ENCODE data around the gene LRRC1. TPM values are rescaled to one million over a fixed set of nuclear protein-coding genes. Genes with fewer than 3 reads are reported as not detected.
"Not testable (repeated sequence)": the region's sequence is repeated elsewhere in the genome, so short reads cannot be mapped to it uniquely, and the experiment has no call there.

Gene LRRC1
- total RNA-seq, 1 experiment from 2014 or later, result 18.1 TPM

DNA sequence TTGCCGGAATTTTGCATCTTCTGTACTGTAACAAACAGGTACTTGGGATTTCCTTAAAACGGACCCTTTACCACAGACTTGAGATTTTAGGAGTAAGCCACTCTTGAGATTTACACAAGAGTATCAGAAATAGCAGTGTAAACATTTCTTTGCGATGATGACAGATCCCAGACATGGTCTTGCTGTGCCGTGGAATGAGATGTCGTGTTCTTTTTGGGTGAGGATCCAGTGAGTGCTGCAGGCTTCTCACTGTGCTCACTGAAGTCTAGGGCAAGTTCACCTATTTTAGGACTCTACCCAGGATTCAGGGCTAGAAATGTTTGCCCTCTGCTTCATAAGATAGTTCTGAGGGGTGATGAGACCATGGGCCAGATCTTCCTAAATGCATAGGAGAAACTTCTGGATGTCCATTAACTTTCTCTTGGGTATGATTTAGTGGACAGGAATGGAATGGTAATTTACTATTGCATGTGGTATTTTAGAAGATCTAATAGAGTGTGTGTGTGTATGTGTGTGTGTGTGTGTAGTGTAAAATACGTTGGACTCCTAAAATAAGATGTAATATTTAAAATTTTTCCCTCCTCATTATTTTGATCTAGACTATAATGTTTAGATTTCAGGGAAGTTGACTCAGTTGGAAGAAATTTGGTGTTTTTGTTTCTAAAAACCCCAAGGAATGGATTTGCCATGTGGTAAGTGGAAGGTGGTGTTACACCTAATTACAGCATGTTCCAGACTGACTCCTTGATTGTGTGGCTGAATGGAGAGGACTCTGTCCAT, 8.5 kb downstream of the LRRC1 start:
- Histone ChIP-seq H3K9me3 (ENCODE audit: low read length) (no peaks in the 10 kb centered on the region), H2AFZ (ENCODE audit: low read length) (no peak overlapping the region), H3K9me2 (replicated peaks; ENCODE audit: low read length) (no peaks in the 10 kb centered on the region), H3K27ac (ENCODE audit: low read length) (no peak overlapping the region), H3K4me3 (ENCODE audit: low read length) (no peak overlapping the region), H3K36me3 (ENCODE audit: low read depth, low read length) (no peaks in the 10 kb centered on the region), H3F3A (ENCODE audit: low read length, unreplicated experiment) (no peaks in the 10 kb centered on the region), H3K79me2 (ENCODE audit: low read length) (peaks cover 96% of the 10 kb centered on the region), H3K9ac (ENCODE audit: low read length) (no peak overlapping the region), H4K20me1 (ENCODE audit: low read length) (no peaks in the 10 kb centered on the region), H3K27me3 (ENCODE audit: low read length) (no peaks in the 10 kb centered on the region), H3K4me2 (ENCODE audit: low read length) (no peak overlapping the region), H3K4me1 (ENCODE audit: insufficient read depth, low read length) (no peaks in the 10 kb centered on the region)
- no TSS peak for BruUV-seq (replicated peaks)
- ChIA-PET CTCF (no interaction called here), POLR2A (ENCODE audit: unreplicated experiment) (no interaction called here)
- DNase-seq (no peak), ATAC-seq (no peak)
- no peak for TF ChIP-seq EZH2 (IDR thresholded peaks at IDR 0.05; ENCODE audit: low read length, unreplicated experiment)
- TF ChIP-seq, protein P1, sequence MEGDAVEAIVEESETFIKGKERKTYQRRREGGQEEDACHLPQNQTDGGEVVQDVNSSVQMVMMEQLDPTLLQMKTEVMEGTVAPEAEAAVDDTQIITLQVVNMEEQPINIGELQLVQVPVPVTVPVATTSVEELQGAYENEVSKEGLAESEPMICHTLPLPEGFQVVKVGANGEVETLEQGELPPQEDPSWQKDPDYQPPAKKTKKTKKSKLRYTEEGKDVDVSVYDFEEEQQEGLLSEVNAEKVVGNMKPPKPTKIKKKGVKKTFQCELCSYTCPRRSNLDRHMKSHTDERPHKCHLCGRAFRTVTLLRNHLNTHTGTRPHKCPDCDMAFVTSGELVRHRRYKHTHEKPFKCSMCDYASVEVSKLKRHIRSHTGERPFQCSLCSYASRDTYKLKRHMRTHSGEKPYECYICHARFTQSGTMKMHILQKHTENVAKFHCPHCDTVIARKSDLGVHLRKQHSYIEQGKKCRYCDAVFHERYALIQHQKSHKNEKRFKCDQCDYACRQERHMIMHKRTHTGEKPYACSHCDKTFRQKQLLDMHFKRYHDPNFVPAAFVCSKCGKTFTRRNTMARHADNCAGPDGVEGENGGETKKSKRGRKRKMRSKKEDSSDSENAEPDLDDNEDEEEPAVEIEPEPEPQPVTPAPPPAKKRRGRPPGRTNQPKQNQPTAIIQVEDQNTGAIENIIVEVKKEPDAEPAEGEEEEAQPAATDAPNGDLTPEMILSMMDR (conservative IDR thresholded peaks at IDR 0.05; ENCODE audit: low read depth, low read length), result no peak
- TF ChIP-seq EZH2phosphoT487 (IDR thresholded peaks at IDR 0.05; ENCODE audit: borderline replicate concordance, low read length), result no peak
- intact Hi-C loops (cut with micrococcal nuclease), result no loop called here

- Histone ChIP-seq H3K9ac (ENCODE audit: low read length) (no peak overlapping the region), H3K27ac (ENCODE audit: low read length) (no peak overlapping the region), H3K9me3 (ENCODE audit: low read length) (no peaks in the 10 kb centered on the region), H3F3A (ENCODE audit: low read length, unreplicated experiment) (no peaks in the 10 kb centered on the region), H3K4me3 (ENCODE audit: low read length) (no peak overlapping the region), H3K36me3 (ENCODE audit: low read depth, low read length) (no peaks in the 10 kb centered on the region), H3K27me3 (ENCODE audit: low read length) (no peaks in the 10 kb centered on the region), H3K9me2 (replicated peaks; ENCODE audit: low read length) (no peaks in the 10 kb centered on the region), H3K4me2 (ENCODE audit: low read length) (no peak overlapping the region), H2AFZ (ENCODE audit: low read length) (no peak overlapping the region), H4K20me1 (ENCODE audit: low read length) (no peaks in the 10 kb centered on the region), H3K79me2 (ENCODE audit: low read length) (peaks cover 89% of the 10 kb centered on the region), H3K4me1 (ENCODE audit: insufficient read depth, low read length) (peaks cover 1% of the 10 kb centered on the region; the same call in 1 of the 2 replicates)
- POLR2A ChIA-PET (ENCODE audit: unreplicated experiment), result no interaction called here
- ATAC-seq (no peak), DNase-seq (no peak)
- intact Hi-C loops (cut with micrococcal nuclease), result no loop called here
- CTCF ChIA-PET, result no interaction called here
- no TSS peak for BruUV-seq (replicated peaks)
- TF ChIP-seq EZH2 (IDR thresholded peaks at IDR 0.05; ENCODE audit: low read length, unreplicated experiment) (no peak), EZH2phosphoT487 (IDR thresholded peaks at IDR 0.05; ENCODE audit: borderline replicate concordance, low read length) (no peak)
- TF ChIP-seq, protein P1 (conservative IDR thresholded peaks at IDR 0.05; ENCODE audit: low read depth, low read length), result no peak
Measured at GRCh38 chr6:53805016-53805415, 10.2 kb downstream of the LRRC1 start.

GRCh38 chr6:53805725-53806124, 10.9 kb downstream of the LRRC1 start:
- H3K9me2 ChIP-seq (replicated peaks; ENCODE audit: low read length), result no peaks in the 10 kb centered on the region
- H3K4me3 ChIP-seq (ENCODE audit: low read length), result no peak overlapping the region
- H3K4me2 ChIP-seq (ENCODE audit: low read length), result no peak overlapping the region
- ChIA-PET POLR2A (ENCODE audit: unreplicated experiment) (no interaction called here), CTCF (no interaction called here)
- no peak overlapping the region for H3K27ac ChIP-seq (ENCODE audit: low read length)
- no peaks in the 10 kb centered on the region for H4K20me1 ChIP-seq (ENCODE audit: low read length)
- H3F3A ChIP-seq (ENCODE audit: low read length, unreplicated experiment), result no peaks in the 10 kb centered on the region
- DNase-seq (no peak), ATAC-seq (no peak)
- TF ChIP-seq EZH2phosphoT487 (IDR thresholded peaks at IDR 0.05; ENCODE audit: borderline replicate concordance, low read length) (no peak), EZH2 (IDR thresholded peaks at IDR 0.05; ENCODE audit: low read length, unreplicated experiment) (no peak)
- TF ChIP-seq, protein P1 (conservative IDR thresholded peaks at IDR 0.05; ENCODE audit: low read depth, low read length), result no peak
- H3K27me3 ChIP-seq (ENCODE audit: low read length), result no peaks in the 10 kb centered on the region
- H2AFZ ChIP-seq (ENCODE audit: low read length), result no peak overlapping the region
- H3K9ac ChIP-seq (ENCODE audit: low read length), result no peak overlapping the region
- H3K4me1 ChIP-seq (ENCODE audit: insufficient read depth, low read length), result peaks cover 8% of the 10 kb centered on the region
- BruUV-seq (replicated peaks), result no TSS peak
- H3K79me2 ChIP-seq (ENCODE audit: low read length), result peaks cover 84% of the 10 kb centered on the region
- H3K36me3 ChIP-seq (ENCODE audit: low read depth, low read length), result no peaks in the 10 kb centered on the region
- no peaks in the 10 kb centered on the region for H3K9me3 ChIP-seq (ENCODE audit: low read length)
- intact Hi-C loops (cut with micrococcal nuclease), result no loop called here

- H3K4me2 ChIP-seq (ENCODE audit: low read length); H3K9me2 ChIP-seq (replicated peaks; ENCODE audit: low read length); H4K20me1 ChIP-seq (ENCODE audit: low read length); ATAC-seq; H3K27ac ChIP-seq (ENCODE audit: low read length); H3K9me3 ChIP-seq (ENCODE audit: low read length); intact Hi-C loops (cut with micrococcal nuclease); H3K27me3 ChIP-seq (ENCODE audit: low read length); POLR2A ChIA-PET (ENCODE audit: unreplicated experiment); H3K9ac ChIP-seq (ENCODE audit: low read length); CTCF ChIA-PET; H2AFZ ChIP-seq (ENCODE audit: low read length); H3F3A ChIP-seq (ENCODE audit: low read length, unreplicated experiment); DNase-seq; BruUV-seq (replicated peaks); H3K4me3 ChIP-seq (ENCODE audit: low read length); H3K36me3 ChIP-seq (ENCODE audit: low read depth, low read length): not testable (repeated sequence)
- peaks cover 74% of the 10 kb centered on the region for H3K79me2 ChIP-seq (ENCODE audit: low read length)
- H3K4me1 ChIP-seq (ENCODE audit: insufficient read depth, low read length), result peaks cover 19% of the 10 kb centered on the region
Measured at GRCh38 chr6:53807606-53808005, 12.8 kb downstream of the LRRC1 start.

Data from PC-3 (cell line).